Measurements from ENCODE around the gene PDCD4.

The PDCD4 gene

GRCh38 chr10:110871298-110872084, at the start of gene PDCD4:
PDCD4 (plus strand) TSS chr10:110871928; CDS start chr10:110876028, 4,100 bp downstream.
- peak; percentile 93 for DNase-seq (ENCODE audit: low read depth)
- peak within 1 kb of the TSS; percentile 85 for H3K4me3 ChIP-seq (ENCODE audit: low read depth, low read length)
- no peak for TF ChIP-seq CTCF (IDR thresholded peaks at IDR 0.05; ENCODE audit: control insufficient read depth, extremely low read depth, insufficient read depth)

GRCh38 chr10:110822035-110822711, 49.6 kb upstream of the PDCD4 start:
- no peak overlapping the region for H3K4me3 ChIP-seq (ENCODE audit: low read depth, low read length)
- DNase-seq (ENCODE audit: low read depth): no peak

GRCh38 chr10:110822712-110823311, 48.9 kb upstream of the PDCD4 start:
- no peak overlapping the region for H3K4me3 ChIP-seq (ENCODE audit: low read depth, low read length)
- DNase-seq (ENCODE audit: low read depth): no peak
- TF ChIP-seq CTCF (IDR thresholded peaks at IDR 0.05; ENCODE audit: control insufficient read depth, extremely low read depth, insufficient read depth): no peak

More at GRCh38 chr10:110822035-110822711, 49.6 kb upstream of the PDCD4 start:
- no peak for TF ChIP-seq CTCF (IDR thresholded peaks at IDR 0.05; ENCODE audit: control insufficient read depth, extremely low read depth, insufficient read depth)

DNA sequence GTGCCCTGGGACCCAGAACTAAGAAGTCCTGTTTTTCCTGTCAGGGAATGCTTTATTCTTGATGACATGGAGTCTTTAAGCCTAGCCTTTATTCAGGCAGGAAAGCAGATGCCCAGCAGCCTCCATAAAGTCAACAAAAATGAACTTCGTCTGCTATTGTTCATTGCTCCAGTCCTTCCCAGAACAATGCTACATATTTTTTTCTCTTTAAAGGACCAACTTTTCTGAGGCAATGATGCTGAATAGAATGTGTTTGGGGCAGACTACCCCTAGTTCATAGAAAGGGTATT, 47.6 kb upstream of the PDCD4 start:
- TF ChIP-seq CTCF (IDR thresholded peaks at IDR 0.05; ENCODE audit: control insufficient read depth, extremely low read depth, insufficient read depth): no peak
- H3K4me3 ChIP-seq (ENCODE audit: low read depth, low read length): no peak overlapping the region
- DNase-seq (ENCODE audit: low read depth): peak; percentile 41

GRCh38 chr10:110824660-110825059, 47.1 kb upstream of the PDCD4 start:
- no peak overlapping the region for H3K4me3 ChIP-seq (ENCODE audit: low read depth, low read length)
- DNase-seq (ENCODE audit: low read depth): no peak
- TF ChIP-seq CTCF (IDR thresholded peaks at IDR 0.05; ENCODE audit: control insufficient read depth, extremely low read depth, insufficient read depth): no peak

DNA sequence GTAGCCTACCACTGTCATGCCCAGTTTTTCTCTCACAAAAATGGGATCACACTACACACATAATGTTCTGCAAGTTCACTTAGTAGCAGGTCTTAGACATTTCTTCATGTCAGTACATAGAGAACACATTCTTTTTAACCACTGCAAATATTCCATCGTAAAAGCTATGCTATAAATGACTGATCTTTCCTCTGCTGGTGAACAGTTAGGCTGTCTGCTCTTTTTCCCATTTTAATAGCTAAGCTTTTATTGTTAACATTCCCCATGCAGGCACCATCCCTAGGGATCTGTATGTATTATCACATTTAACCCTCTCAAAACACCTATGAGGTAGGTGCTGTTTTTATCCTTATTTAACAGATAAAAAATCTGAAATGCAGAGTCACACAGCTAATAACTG, 46.2 kb upstream of the PDCD4 start:
- no peak for TF ChIP-seq CTCF (IDR thresholded peaks at IDR 0.05; ENCODE audit: control insufficient read depth, extremely low read depth, insufficient read depth)
- H3K4me3 ChIP-seq (ENCODE audit: low read depth, low read length): no peak overlapping the region
- no peak for DNase-seq (ENCODE audit: low read depth)
